ENCODE measurements around the gene SMARCAD1. TPM values are rescaled to one million over a fixed set of nuclear protein-coding genes. Genes with fewer than 3 reads are reported as not detected.
A peak's percentile ranks its signal among the peaks of the same experiment; 100 is the strongest.

SMARCAD1 gene
- total and polyA plus RNA-seq, 9 of the 15 experiments (the other 6 are each of a cell fraction or from before 2014, with no cell fraction given) = 11.2 to 52.2 (median 34.6) TPM

- TF ChIP-seq YY1 (IDR thresholded peaks at IDR 0.05; ENCODE audit: borderline replicate concordance in 1 of 3, control insufficient read depth in 1 of 3, extremely low read depth in 1 of 3, insufficient read depth in 3 of 3, insufficient read length in 1 of 3, insufficient replicate concordance in 2 of 3, low read depth in 1 of 3, low read length in 2 of 3) = no peak
- TF ChIP-seq, protein P1, sequence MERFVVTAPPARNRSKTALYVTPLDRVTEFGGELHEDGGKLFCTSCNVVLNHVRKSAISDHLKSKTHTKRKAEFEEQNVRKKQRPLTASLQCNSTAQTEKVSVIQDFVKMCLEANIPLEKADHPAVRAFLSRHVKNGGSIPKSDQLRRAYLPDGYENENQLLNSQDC (CRISPR knock-in tag; IDR thresholded peaks at IDR 0.05) = no peak
- TF ChIP-seq ZNF668 (CRISPR knock-in tag; IDR thresholded peaks at IDR 0.05) = no peak
These were observed 37.8 kb upstream of the SMARCAD1 start (continued) for GRCh38 chr4:94169803-94170372.

- Histone ChIP-seq H3K79me2 (ENCODE audit: control insufficient read depth, insufficient read depth, low read length) (no peaks in the 10 kb centered on the region), H3K9me1 (ENCODE audit: control insufficient read depth, insufficient read depth, low read length) (no peaks in the 10 kb centered on the region), H3K4me3 (no peak overlapping the region), H3K36me3 (ENCODE audit: control insufficient read depth, insufficient read depth, low read length) (no peaks in the 10 kb centered on the region), H2AFZ (ENCODE audit: low read depth, low read length) (no peak overlapping the region), H3K4me1 (replicated peaks in 1 of 2; ENCODE audit: control insufficient read depth in 2 of 2, insufficient read depth in 2 of 2, low read length in 2 of 2) (no peaks in the 10 kb centered on the region), H3K9ac (ENCODE audit: insufficient read depth in 1 of 2, low read depth in 2 of 2, low read length in 2 of 2) (no peak overlapping the region), H4K20me1 (replicated peaks; ENCODE audit: control insufficient read depth, insufficient read depth, low read length) (no peaks in the 10 kb centered on the region), H3K27me3 (ENCODE audit: control insufficient read depth in 2 of 2, insufficient read depth in 2 of 2, low read length in 2 of 2) (no peaks in the 10 kb centered on the region; a peak in 1 of 5 replicates), H3K9me3 (replicated peaks; ENCODE audit: control insufficient read depth, insufficient read depth, low read depth, low read length) (no peaks in the 10 kb centered on the region), H3K4me2 (ENCODE audit: insufficient read depth, low read length) (no peak overlapping the region), H3K27ac (ENCODE audit: extremely low read depth, low read depth, low read length) (no peak overlapping the region)
- ChIA-PET POLR2A (no interaction called here), CTCF (ENCODE audit: low intra/inter-chr PET ratio) (no interaction called here)
- peak in 2 of 4 experiments; percentile 29 to 31 for DNase-seq (ENCODE audit: extremely low read depth in 1 of 4, low spot score in 3 of 4)
- in situ Hi-C loops (cut with MboI) = no loop called here
- ATAC-seq = no peak
- TF ChIP-seq IRF1 (CRISPR knock-in tag; IDR thresholded peaks at IDR 0.05; ENCODE audit: borderline replicate concordance) (no peak), FOXJ3 (CRISPR knock-in tag; IDR thresholded peaks at IDR 0.05) (no peak), E2F4 (CRISPR knock-in tag; IDR thresholded peaks at IDR 0.05; ENCODE audit: low read depth) (no peak), CEBPB (tag; IDR thresholded peaks at IDR 0.05) (peak; percentile 76), ZNF12 (CRISPR knock-in tag; IDR thresholded peaks at IDR 0.05) (no peak), CEBPG (CRISPR knock-in tag; IDR thresholded peaks at IDR 0.05) (no peak), CEBPG (tag; conservative IDR thresholded peaks at IDR 0.05 in 1 of 2, IDR thresholded peaks at IDR 0.05 in 1 of 2) (peak in 1 of 2 experiments; percentile 56; a peak in 1 of 4 replicates)
- TF ChIP-seq, protein P2, sequence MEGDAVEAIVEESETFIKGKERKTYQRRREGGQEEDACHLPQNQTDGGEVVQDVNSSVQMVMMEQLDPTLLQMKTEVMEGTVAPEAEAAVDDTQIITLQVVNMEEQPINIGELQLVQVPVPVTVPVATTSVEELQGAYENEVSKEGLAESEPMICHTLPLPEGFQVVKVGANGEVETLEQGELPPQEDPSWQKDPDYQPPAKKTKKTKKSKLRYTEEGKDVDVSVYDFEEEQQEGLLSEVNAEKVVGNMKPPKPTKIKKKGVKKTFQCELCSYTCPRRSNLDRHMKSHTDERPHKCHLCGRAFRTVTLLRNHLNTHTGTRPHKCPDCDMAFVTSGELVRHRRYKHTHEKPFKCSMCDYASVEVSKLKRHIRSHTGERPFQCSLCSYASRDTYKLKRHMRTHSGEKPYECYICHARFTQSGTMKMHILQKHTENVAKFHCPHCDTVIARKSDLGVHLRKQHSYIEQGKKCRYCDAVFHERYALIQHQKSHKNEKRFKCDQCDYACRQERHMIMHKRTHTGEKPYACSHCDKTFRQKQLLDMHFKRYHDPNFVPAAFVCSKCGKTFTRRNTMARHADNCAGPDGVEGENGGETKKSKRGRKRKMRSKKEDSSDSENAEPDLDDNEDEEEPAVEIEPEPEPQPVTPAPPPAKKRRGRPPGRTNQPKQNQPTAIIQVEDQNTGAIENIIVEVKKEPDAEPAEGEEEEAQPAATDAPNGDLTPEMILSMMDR (IDR thresholded peaks at IDR 0.05 in 2 of 3, conservative IDR thresholded peaks at IDR 0.05 in 1 of 3; ENCODE audit: insufficient read depth in 2 of 3, low read depth in 1 of 3, low read length in 3 of 3) = peak in 2 of 3 experiments; percentile 22 to 41; a peak in 3 of 6 replicates
- intact Hi-C loops (cut with micrococcal nuclease) = no loop called here
- FAIRE-seq = no peak
- no TSS peak for BruUV-seq (replicated peaks)
- 14% methylated on average over 4 of the region's 4 CpGs for WGBS (ENCODE audit: insufficient coverage, low coverage, missing lambda C conversion rate)
These were observed 36.0 kb upstream of the SMARCAD1 start for GRCh38 chr4:94171616-94172015.

All from K562 (cell line).